NB4 (cell line): ENCODE measurements around the gene U2AF2.

ENCODE experiments used
- CTCF ChIP-seq: IDR thresholded peaks from one replicate; pipeline ENCODE4 v1.5.1; 2012; ENCODE audit warnings: low read depth, low read length
- MAX ChIP-seq: IDR thresholded peaks from 2 replicates; pipeline ENCODE4 v1.6.1; 2011; ENCODE audit warnings: low read depth, low read length
- MYC ChIP-seq: IDR thresholded peaks from 2 replicates; pipeline ENCODE4 v1.6.1; 2011; ENCODE audit warnings: low read depth, low read length
- POLR2A ChIP-seq: IDR thresholded peaks from 2 replicates; pipeline ENCODE4 v1.6.1; 2011; ENCODE audit warnings: mild to moderate bottlenecking; ENCODE audit not compliant: insufficient read length; ENCODE audit errors: extremely low read depth

GRCh38 chr19:55640043-55640576 lies 14.7 kb upstream of the U2AF2 start:
- TF ChIP-seq POLR2A = no peak
- no peak for TF ChIP-seq CTCF
- no peak for TF ChIP-seq MAX
- no peak for TF ChIP-seq MYC
